NCI-H82 treated with DMSO at 0.1 percent for 48 hours (cell line): Measurements from ENCODE around the gene RAB30.
"Not testable (repeated sequence)": the region's sequence is repeated elsewhere in the genome, so short reads cannot be mapped to it uniquely, and the experiment has no call there.

Source experiments
- DNase-seq: peaks from one replicate; lab custom pipeline; 2025; ENCODE audit not compliant: unreplicated experiment; lab: John Stamatoyannopoulos, UW

Gene RAB30

GRCh38 chr11:82950502-82950901, 121.2 kb downstream of the RAB30 start:
- not testable (repeated sequence) for DNase-seq

DNA sequence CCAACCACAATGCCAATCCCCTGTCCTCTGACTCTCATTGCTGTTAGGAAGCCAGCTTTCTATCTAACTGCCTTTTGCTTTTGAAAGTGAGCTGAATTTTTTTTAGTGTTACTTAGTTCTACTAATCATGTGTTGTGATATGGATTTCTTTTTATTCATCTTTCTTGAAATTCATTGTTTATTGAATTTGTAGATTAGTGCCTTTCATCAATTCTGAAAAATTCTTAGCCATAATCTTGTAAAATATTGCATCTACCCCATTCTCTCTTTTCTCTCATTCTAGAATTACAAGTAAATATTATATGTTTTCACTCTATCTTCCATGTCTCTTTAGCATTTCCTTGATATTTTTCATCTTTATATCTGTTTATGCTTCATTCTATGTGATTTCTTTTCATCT, 122.3 kb downstream of the RAB30 start:
- no peak for DNase-seq

- no peak for DNase-seq
Observed at GRCh38 chr11:82945682-82946081, 126.0 kb downstream of the RAB30 start.

GRCh38 chr11:82945041-82945440, 126.7 kb downstream of the RAB30 start:
- not testable (repeated sequence) for DNase-seq

DNA sequence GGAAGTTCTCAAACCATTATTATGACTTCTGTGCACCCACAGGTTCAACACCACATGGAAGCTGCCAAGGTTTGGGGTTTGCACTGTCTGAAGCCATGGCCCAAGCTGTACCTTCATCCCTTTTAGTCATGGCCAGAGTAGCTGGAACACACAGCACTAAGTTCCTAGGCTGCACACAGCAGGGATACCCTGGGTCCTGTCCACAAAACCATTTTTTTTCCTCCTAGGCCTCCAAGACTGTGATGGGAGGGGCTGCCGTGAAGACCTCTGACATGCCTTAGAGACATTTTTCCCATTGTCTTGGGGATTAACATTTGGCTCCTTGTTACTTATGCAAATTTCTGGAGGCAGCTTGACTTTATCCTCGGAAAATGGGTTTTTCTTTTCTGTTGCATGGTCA, 127.5 kb downstream of the RAB30 start:
- no peak for DNase-seq

DNA sequence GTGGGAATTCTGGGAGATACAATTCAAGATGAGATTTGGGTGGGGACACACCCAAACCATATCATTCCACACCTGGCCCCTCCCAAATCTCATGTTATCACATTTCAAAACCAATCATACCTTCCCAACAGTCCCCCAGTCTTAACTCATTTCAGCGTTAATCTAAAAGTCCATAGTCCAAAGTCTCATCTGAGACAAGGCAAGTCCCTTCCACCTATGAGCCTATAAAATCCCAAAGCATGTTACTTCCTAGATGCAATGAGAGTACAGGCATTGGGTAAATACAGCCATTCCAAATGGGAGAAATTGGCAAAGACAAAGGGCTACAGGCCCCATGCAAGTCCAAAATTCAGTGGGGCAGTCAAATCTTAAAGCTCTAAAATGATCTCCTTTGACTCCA, 128.3 kb downstream of the RAB30 start:
- not testable (repeated sequence) for DNase-seq

- DNase-seq = no peak
Observed at GRCh38 chr11:82942376-82942775, 129.3 kb downstream of the RAB30 start.

DNA sequence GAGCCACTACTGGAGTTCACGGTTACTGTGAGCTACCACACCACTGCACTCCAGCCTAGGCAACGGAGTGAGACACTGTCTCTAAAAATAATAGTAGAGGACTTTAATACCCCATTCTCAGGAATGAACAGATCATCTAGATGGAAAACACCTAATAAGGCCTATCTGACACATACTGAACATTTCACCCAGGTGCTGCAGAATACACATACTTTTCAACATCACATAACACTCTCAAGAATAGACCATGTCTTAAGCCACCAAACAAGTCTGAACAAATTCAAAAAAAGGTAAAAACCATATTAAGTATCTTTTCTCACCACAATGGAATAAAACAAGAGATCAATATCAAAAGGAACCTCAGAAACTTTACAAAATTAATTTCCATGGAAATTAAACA, 132.2 kb downstream of the RAB30 start:
- no peak for DNase-seq

- no peak for DNase-seq
Observed at GRCh38 chr11:82937554-82937953, 134.1 kb downstream of the RAB30 start.

- DNase-seq = no peak
Observed at GRCh38 chr11:82936261-82936660, 135.4 kb downstream of the RAB30 start.

DNA sequence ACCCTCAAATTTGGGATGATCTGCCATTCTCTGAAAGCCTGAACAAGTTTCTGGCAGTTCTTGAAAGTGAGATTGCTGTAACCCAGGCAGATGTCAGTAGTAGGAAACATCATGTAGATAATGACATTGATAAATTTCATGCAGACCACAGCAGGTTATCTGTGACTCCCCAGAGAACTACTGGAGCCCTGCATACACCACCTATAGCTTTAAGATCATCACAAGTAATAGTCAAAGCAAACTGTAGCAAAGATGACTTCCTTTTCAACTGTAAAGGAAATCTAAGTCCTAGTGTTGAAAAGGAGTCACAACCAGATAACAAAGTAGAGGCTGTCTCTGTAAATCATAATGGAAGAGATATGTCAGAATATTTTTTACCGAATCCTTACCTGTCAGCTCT, 139.1 kb downstream of the RAB30 start:
- no peak for DNase-seq

DNA sequence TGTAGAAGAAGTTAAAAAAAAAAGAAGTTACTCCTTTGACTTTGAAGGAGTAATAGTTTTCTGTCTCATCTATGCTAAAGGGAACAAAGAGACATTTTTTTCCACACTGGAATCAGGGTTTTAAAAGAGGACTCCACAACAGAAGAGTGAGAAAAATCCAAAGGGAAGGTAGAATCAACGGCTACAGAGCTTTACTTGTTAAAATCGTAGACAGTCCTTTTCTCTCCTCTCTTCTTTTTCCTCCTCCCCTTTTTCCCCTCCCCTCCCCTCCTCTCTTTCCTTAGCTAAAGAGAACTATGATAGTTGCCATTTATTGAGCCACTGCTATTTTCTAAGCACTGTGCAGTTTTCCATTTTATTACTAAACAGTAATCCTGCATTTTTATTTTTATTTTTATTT, 141.0 kb downstream of the RAB30 start:
- DNase-seq = no peak

DNA sequence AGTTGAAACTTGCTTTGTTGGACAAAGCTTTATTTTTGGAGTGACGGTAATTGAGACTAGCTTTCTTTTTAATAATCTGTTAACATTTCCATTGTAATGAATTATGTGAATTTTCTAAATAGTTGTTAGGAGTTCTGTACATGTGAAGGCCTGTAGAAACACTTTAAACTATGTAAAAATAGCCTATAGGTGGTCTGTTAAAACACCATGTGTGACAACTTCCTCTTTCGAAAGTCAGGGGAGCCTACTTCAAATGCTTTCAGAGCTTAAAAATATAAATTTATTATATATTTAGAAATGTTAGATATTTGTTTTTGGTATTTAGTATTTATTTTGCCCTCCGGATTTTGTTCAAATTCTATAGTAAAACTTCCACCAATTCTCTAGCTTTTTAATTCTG, 141.5 kb downstream of the RAB30 start:
- no peak for DNase-seq

- no peak for DNase-seq
Observed at GRCh38 chr11:82929121-82929520, 142.6 kb downstream of the RAB30 start.

DNA sequence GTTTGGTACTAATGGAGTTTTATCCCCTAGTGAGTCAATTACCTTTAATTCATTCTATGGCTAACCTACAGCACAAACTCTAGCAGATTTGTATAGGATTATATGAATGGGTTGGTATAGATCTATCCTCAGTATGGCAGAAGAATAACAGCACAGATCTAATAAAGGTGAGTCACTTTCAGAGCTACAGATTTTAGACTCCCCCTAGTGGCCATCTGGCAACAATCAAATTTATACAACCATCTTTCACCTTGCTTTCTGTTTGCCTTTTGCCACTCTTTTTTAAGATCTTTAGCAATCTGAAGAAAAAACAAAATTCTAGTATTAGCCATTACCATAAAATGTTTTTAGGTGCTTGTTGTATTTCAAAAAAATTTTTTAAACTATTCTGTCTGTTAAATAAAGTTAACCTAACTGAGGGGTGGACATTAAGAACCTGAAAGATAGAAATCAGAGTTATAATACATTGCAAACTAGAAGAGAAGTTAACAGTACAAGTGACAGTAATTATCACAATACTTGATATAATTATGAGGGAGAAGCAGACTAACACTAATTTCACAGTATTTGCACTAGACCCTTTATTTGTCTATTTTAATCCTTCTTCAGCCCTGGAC, 144.3 kb downstream of the RAB30 start:
- DNase-seq = peak; percentile 23

- DNase-seq = no peak
Observed at GRCh38 chr11:82924522-82925224, 147.0 kb downstream of the RAB30 start.
